Measurements from ENCODE around the gene BYSL. TPM values are rescaled to one million over a fixed set of nuclear protein-coding genes. Genes with fewer than 3 reads are reported as not detected.

BYSL gene
- total RNA-seq, 1 experiment from 2014 or later, result 89.7 TPM

GRCh38 chr6:41943456-41943855 lies 22.2 kb downstream of the BYSL start:
- H3K4me1 ChIP-seq (ENCODE audit: insufficient read depth, low read length, poor library complexity, severe bottlenecking), result peaks cover 21% of the 10 kb centered on the region
- no peaks in the 10 kb centered on the region for H3K27me3 ChIP-seq (replicated peaks; ENCODE audit: insufficient read depth, low read depth, low read length, poor library complexity)
- H3K9me3 ChIP-seq (ENCODE audit: low read depth, low read length, poor library complexity, severe bottlenecking), result no peaks in the 10 kb centered on the region
- intact Hi-C loops (cut with micrococcal nuclease; ENCODE audit: unreplicated experiment), result loop anchor here (5.0 kb wide), 1 partner anchor 224 kb away; no protein-coding TSS in a partner anchor
- H3K27ac ChIP-seq (ENCODE audit: low read depth, low read length, poor library complexity, severe bottlenecking), result no peak overlapping the region
- no TSS peak for BruUV-seq (replicated peaks)
- TF ChIP-seq CTCF (conservative IDR thresholded peaks at IDR 0.05; ENCODE audit: low read depth, low read length), result no peak
- no peaks in the 10 kb centered on the region for H3K36me3 ChIP-seq (ENCODE audit: insufficient read depth, low read length, poor library complexity, severe bottlenecking)
- DNase-seq (ENCODE audit: low spot score), result no peak
- POLR2A ChIA-PET (ENCODE audit: low non-redundant PET), result no interaction called here
- CTCF ChIA-PET, result no interaction called here
- no peak overlapping the region for H3K4me3 ChIP-seq (ENCODE audit: low read depth, low read length, poor library complexity, severe bottlenecking)

GRCh38 chr6:41947581-41948220 lies 26.4 kb downstream of the BYSL start:
- DNase-seq (ENCODE audit: low spot score), result no peak
- TF ChIP-seq CTCF (conservative IDR thresholded peaks at IDR 0.05; ENCODE audit: low read depth, low read length) (no peak), EZH2 (IDR thresholded peaks at IDR 0.05; ENCODE audit: borderline replicate concordance, low read depth, low read length, poor library complexity, severe bottlenecking) (no peak)
- no peaks in the 10 kb centered on the region for H3K9me3 ChIP-seq (ENCODE audit: low read depth, low read length, poor library complexity, severe bottlenecking)
- no peaks in the 10 kb centered on the region for H3K4me1 ChIP-seq (ENCODE audit: insufficient read depth, low read length, poor library complexity, severe bottlenecking)
- no peak overlapping the region for H3K4me3 ChIP-seq (ENCODE audit: low read depth, low read length, poor library complexity, severe bottlenecking)
- no TSS peak for BruUV-seq (replicated peaks)
- intact Hi-C loops (cut with micrococcal nuclease; ENCODE audit: unreplicated experiment), result no loop called here
- H3K27me3 ChIP-seq (replicated peaks; ENCODE audit: insufficient read depth, low read depth, low read length, poor library complexity), result no peaks in the 10 kb centered on the region
- H3K27ac ChIP-seq (ENCODE audit: low read depth, low read length, poor library complexity, severe bottlenecking), result no peak overlapping the region
- POLR2A ChIA-PET (ENCODE audit: low non-redundant PET), result no interaction called here
- CTCF ChIA-PET, result no interaction called here
- H3K36me3 ChIP-seq (ENCODE audit: insufficient read depth, low read length, poor library complexity, severe bottlenecking), result no peaks in the 10 kb centered on the region

GRCh38 chr6:41954668-41955067 lies 33.4 kb downstream of the BYSL start:
- H3K36me3 ChIP-seq (ENCODE audit: insufficient read depth, low read length, poor library complexity, severe bottlenecking), result no peaks in the 10 kb centered on the region
- H3K27ac ChIP-seq (ENCODE audit: low read depth, low read length, poor library complexity, severe bottlenecking), result no peak overlapping the region
- DNase-seq (ENCODE audit: low spot score), result no peak
- intact Hi-C loops (cut with micrococcal nuclease; ENCODE audit: unreplicated experiment), result no loop called here
- no peaks in the 10 kb centered on the region for H3K27me3 ChIP-seq (replicated peaks; ENCODE audit: insufficient read depth, low read depth, low read length, poor library complexity)
- BruUV-seq (replicated peaks), result no TSS peak
- no peak overlapping the region for H3K4me3 ChIP-seq (ENCODE audit: low read depth, low read length, poor library complexity, severe bottlenecking)
- H3K9me3 ChIP-seq (ENCODE audit: low read depth, low read length, poor library complexity, severe bottlenecking), result no peaks in the 10 kb centered on the region
- TF ChIP-seq EZH2 (IDR thresholded peaks at IDR 0.05; ENCODE audit: borderline replicate concordance, low read depth, low read length, poor library complexity, severe bottlenecking), result no peak
- no peak for TF ChIP-seq CTCF (conservative IDR thresholded peaks at IDR 0.05; ENCODE audit: low read depth, low read length)
- no peaks in the 10 kb centered on the region for H3K4me1 ChIP-seq (ENCODE audit: insufficient read depth, low read length, poor library complexity, severe bottlenecking)
- POLR2A ChIA-PET (ENCODE audit: low non-redundant PET), result no interaction called here
- CTCF ChIA-PET, result no interaction called here

Data from A673 (cell line).